K562 (cell line): ENCODE measurements around the gene SOX2. TPM values are rescaled to one million over a fixed set of nuclear protein-coding genes. Genes with fewer than 3 reads are reported as not detected.

Experiments
- ATAC-seq: fragments of 200-7000 bp; cut with Tn5 transposase; 3 replicates; pipeline ENCODE4 v1.9.1; 2020; ENCODE audit warnings: moderate library complexity
- BruUV-seq: library from RNA; stranded (reverse); fragments of 400-500 nt; replicated peaks from 2 replicates; lab custom pipeline; 2021; lab: Mats Ljungman, UMichigan
- CTCF ChIA-PET: fragments of 300-600 bp; formaldehyde crosslinking; extraction: SDS; loops from one replicate; lab custom pipeline; 2021; ENCODE audit warnings: low intra/inter-chr PET ratio; lab: Yijun Ruan, JAX
- POLR2A ChIA-PET: fragments of 300-600, 350-650 bp; sonication (Branson Sonifier 250); formaldehyde crosslinking; extraction: SDS; loops from one replicate; lab custom pipeline; 2021; ENCODE audit warnings: antibody characterized with exemption, inconsistent platforms; lab: Yijun Ruan, JAX
- DNase-seq, 4 experiments: peaks; one replicate each; pipeline versions ENCODE4 v3.0.0 to v3.0.0-alpha.2; 2011 to 2018; ENCODE audit warnings: low spot score in 3 of 4, mixed read lengths in 3 of 4; ENCODE audit errors: extremely low read depth in 1 of 4
- FAIRE-seq: peaks from 2 replicates; lab custom pipeline; 2011; peaks lifted over from hg19 to GRCh38; lab: Jason Lieb, UNC
- H2AFZ ChIP-seq: 2 replicates; pipeline ENCODE4 v1.6.0; 2011; ENCODE audit warnings: low read depth, low read length, control low read depth, inconsistent platforms
- H3K27ac ChIP-seq: fragments of 200-600 bp; 3 replicates; pipeline ENCODE4 v1.8.0; 2011; ENCODE audit warnings: low read depth, mild to moderate bottlenecking, control low read depth, inconsistent platforms, low read length, moderate library complexity, mixed read lengths; ENCODE audit errors: extremely low read depth
- H3K27me3 ChIP-seq, 2 experiments: fragments of 300-600 bp in 1 of 2; 2 replicates in 1 of 2; 3 replicates in 1 of 2; pipeline versions ENCODE4 v1.6.0 to v1.8.0; 2011; ENCODE audit warnings: inconsistent platforms in 2 of 2, low read length in 2 of 2, mild to moderate bottlenecking in 1 of 2, mixed read lengths in 1 of 2, moderate library complexity in 1 of 2; ENCODE audit not compliant: control insufficient read depth in 2 of 2, insufficient read depth in 2 of 2
- H3K36me3 ChIP-seq: fragments of 300-600 bp; 3 replicates; pipeline ENCODE4 v1.8.0; 2011; ENCODE audit warnings: mild to moderate bottlenecking, low read length, inconsistent platforms; ENCODE audit not compliant: control insufficient read depth, insufficient read depth
- H3K4me1 ChIP-seq, 2 experiments: fragments of 200-600 bp in 1 of 2; replicated peaks in 1 of 2; 2 replicates in 1 of 2; 3 replicates in 1 of 2; pipeline versions ENCODE4 v1.5.1 to v1.8.0; 2011; ENCODE audit warnings: inconsistent platforms in 2 of 2, low read length in 2 of 2, mild to moderate bottlenecking in 1 of 2, mixed read lengths in 1 of 2, moderate library complexity in 1 of 2; ENCODE audit not compliant: control insufficient read depth in 2 of 2, insufficient read depth in 2 of 2
- H3K4me2 ChIP-seq: 2 replicates; pipeline ENCODE4 v1.6.1; 2011; ENCODE audit warnings: low read length, control low read depth, inconsistent platforms, mixed read lengths; ENCODE audit not compliant: insufficient read depth
- H3K4me3 ChIP-seq: fragments of 200-600 bp; sonication (generic), shearing (Covaris generic); 2 replicates; pipeline ENCODE4 v1.5.1; 2016; ENCODE audit warnings: control low read depth, inconsistent platforms
- H3K79me2 ChIP-seq: fragments of 200-600 bp; 3 replicates; pipeline ENCODE4 v1.8.0; 2011; ENCODE audit warnings: low read length, inconsistent platforms; ENCODE audit not compliant: control insufficient read depth, insufficient read depth
- H3K9ac ChIP-seq, 2 experiments: 2 replicates each; pipeline versions ENCODE4 v1.6.0 to v1.6.1; 2011; ENCODE audit warnings: low read depth in 2 of 2, low read length in 2 of 2, control low read depth in 1 of 2, inconsistent platforms in 1 of 2, mild to moderate bottlenecking in 1 of 2, mixed read lengths in 1 of 2; ENCODE audit not compliant: insufficient read depth in 1 of 2
- H3K9me1 ChIP-seq: one replicate; pipeline ENCODE4 v1.6.0; 2011; ENCODE audit warnings: inconsistent platforms, mild to moderate bottlenecking, low read length, moderate library complexity; ENCODE audit not compliant: control insufficient read depth, insufficient read depth
- H3K9me3 ChIP-seq: replicated peaks from 2 replicates; pipeline ENCODE4 v1.5.1; 2011; ENCODE audit warnings: low read depth, low read length, inconsistent platforms; ENCODE audit not compliant: control insufficient read depth, insufficient read depth
- H4K20me1 ChIP-seq: replicated peaks from 2 replicates; pipeline ENCODE4 v1.6.1; 2011; ENCODE audit warnings: low read length, inconsistent platforms, mixed read lengths; ENCODE audit not compliant: control insufficient read depth, insufficient read depth
- FOS ChIP-seq: IDR thresholded peaks from 3 replicates; pipeline ENCODE4 v1.6.1; 2011; ENCODE audit not compliant: insufficient read length; ENCODE audit errors: extremely low read depth
- FOSL1 ChIP-seq: fragments of 200-800 bp; sonication (Bioruptor generic); conservative IDR thresholded peaks from 2 replicates; pipeline ENCODE4 v1.6.1; 2016; ENCODE audit warnings: missing genetic modification characterization, missing compliant biosample characterization
- GTF2E2 ChIP-seq: fragments of 200-800 bp; sonication (Bioruptor generic); IDR thresholded peaks from 2 replicates; pipeline ENCODE4 v1.6.1; 2016; ENCODE audit warnings: missing genetic modification characterization, missing compliant biosample characterization
- HBP1 ChIP-seq: fragments of 450-650 bp; formaldehyde crosslinking; IDR thresholded peaks from 2 replicates; pipeline ENCODE4 v1.4.0; 2022; ENCODE audit warnings: missing genetic modification characterization
- HMG20B ChIP-seq: fragments of 250-450 bp; sonication (Bioruptor Pico); IDR thresholded peaks from 2 replicates; pipeline ENCODE4 v1.5.0; 2021; ENCODE audit warnings: mild to moderate bottlenecking
- HOMEZ ChIP-seq: fragments of 250-450 bp; sonication (Bioruptor Pico); IDR thresholded peaks from 2 replicates; pipeline ENCODE4 v1.4.0; 2020; ENCODE audit warnings: mild to moderate bottlenecking, moderate library complexity
- IFI16 ChIP-seq: fragments of 250-450 bp; sonication (Bioruptor Pico); IDR thresholded peaks from 2 replicates; pipeline ENCODE4 v2.1.2; 2022; ENCODE audit warnings: mild to moderate bottlenecking, inconsistent platforms
- NEUROD1 ChIP-seq: fragments of 150-350 bp; IDR thresholded peaks from 2 replicates; pipeline ENCODE4 v1.6.1; 2014; ENCODE audit warnings: borderline replicate concordance, low read length, low read depth; ENCODE audit not compliant: partially characterized antibody
- POLR2H ChIP-seq: IDR thresholded peaks from 2 replicates; pipeline ENCODE4 v1.6.1; 2016; ENCODE audit warnings: missing genetic modification characterization, low read depth, mild to moderate bottlenecking, control low read depth, missing compliant biosample characterization, moderate library complexity
- RCOR1 ChIP-seq, 2 experiments: IDR thresholded peaks; 2 replicates each; pipeline ENCODE4 v1.6.1; 2012; ENCODE audit warnings: low read depth in 2 of 2, low read length in 2 of 2, borderline replicate concordance in 1 of 2, improper control_type of control experiment in 1 of 2
- ZNF165 ChIP-seq: fragments of 250-450 bp; sonication (Bioruptor Pico); IDR thresholded peaks from 2 replicates; pipeline ENCODE4 v1.4.0; 2020; ENCODE audit warnings: borderline replicate concordance
- WGBS: fragments of 100-300 bp; shearing (Covaris generic); methylation state at CpG from one replicate; pipeline ENCODE4 v1.1.6; 2016; ENCODE audit warnings: low coverage, mixed read lengths; ENCODE audit not compliant: insufficient coverage; ENCODE audit errors: missing lambda C conversion rate; 5-methylcytosine and 5-hydroxymethylcytosine counted together
- in situ Hi-C: fragments of 300-500 bp; cut with MboI; formaldehyde crosslinking; loops from 4 replicates; pipeline ENCODE4 v1.15.0; 2018; ENCODE audit warnings: inconsistent platforms, mixed read lengths
- intact Hi-C: fragments of 100-400 bp; cut with micrococcal nuclease; formaldehyde crosslinking; loops from 2 replicates; pipeline ENCODE4 v1.14.2; 2022
- polyA plus RNA-seq, 8 experiments: library from polyadenylated mRNA; depleted of rRNA in 4 of 8; stranded (reverse) in 5 of 8; unstranded in 3 of 8; fragments of >200 nt; fragmentation: Nextera tagmentation in 2 of 8; fragmentation: Illumina TruSeq in 1 of 8; extraction: Ambion mirVana in 2 of 8; extraction: Trizol in 1 of 8; gene quantifications; 2 replicates each; pipeline versions ENCODE4 v1.2.1 to v1.2.3, GENCODE V29; 2011 to 2014; ENCODE audit warnings: inconsistent platforms in 1 of 8, missing spikeins in 1 of 8
- total RNA-seq, 7 experiments: library from RNA; depleted of rRNA in 6 of 7; stranded (reverse); fragments of >200 nt in 6 of 7; fragmentation: Illumina TruSeq in 2 of 7; extraction: Trizol in 2 of 7; gene quantifications; 2 replicates each; pipeline versions ENCODE4 v1.2.1 to v1.2.3, GENCODE V29; 2011 to 2021; ENCODE audit warnings: low replicate concordance in 1 of 7
- TF ChIP-seq, protein P1 (sequence below): sonication (generic); formaldehyde crosslinking; IDR thresholded peaks from 2 replicates; pipeline ENCODE4 v1.8.0; 2022; ENCODE audit warnings: missing genetic modification reagents, mild to moderate bottlenecking, borderline replicate concordance
- TF ChIP-seq, protein P2 (sequence below): IDR thresholded peaks from 3 replicates; pipeline ENCODE4 v1.6.1; 2011; ENCODE audit warnings: borderline replicate concordance, mild to moderate bottlenecking; ENCODE audit not compliant: insufficient read length, insufficient read depth

The SOX2 gene
- total and polyA plus RNA-seq, 9 of the 15 experiments (the other 6 are each of a cell fraction or from before 2014, with no cell fraction given): 0.07 TPM; not detected in 8

- ATAC-seq (no peak), DNase-seq (no peak), FAIRE-seq (no peak)
- H4K20me1 ChIP-seq: no peaks in the 10 kb centered on the region; the same call in 1 of the 2 replicates
- ChIA-PET POLR2A (interaction anchor here (0.7 kb wide), 1 partner anchor 903 kb away, joined by 3 read pairs; no protein-coding TSS in a partner anchor), CTCF (no interaction called here)
- H3K9ac ChIP-seq: no peak overlapping the region
- in situ Hi-C loops: loop anchor here (10.0 kb wide), 1 partner anchor 967 kb away; no protein-coding TSS in a partner anchor
- no peak overlapping the region for H3K27ac ChIP-seq
- no peaks in the 10 kb centered on the region for H3K79me2 ChIP-seq
- no peak overlapping the region for H3K4me2 ChIP-seq
- intact Hi-C loops: no loop called here
- H3K4me1 ChIP-seq: peaks cover 0 to 10% of the 10 kb centered on the region in 2 experiments; a peak in 4 of 5 replicates
- no peaks in the 10 kb centered on the region for H3K9me1 ChIP-seq
- WGBS: under 1% methylated on average over 6 of the region's 6 CpGs
- no peak overlapping the region for H2AFZ ChIP-seq
- H3K9me3 ChIP-seq: no peaks in the 10 kb centered on the region
- BruUV-seq: no TSS peak
- no peak overlapping the region for H3K4me3 ChIP-seq
- H3K36me3 ChIP-seq: no peaks in the 10 kb centered on the region
- peaks cover 14 to 23% of the 10 kb centered on the region in 2 experiments; a peak in 4 of 5 replicates for H3K27me3 ChIP-seq
- no peak for TF ChIP-seq NEUROD1
- no peak for TF ChIP-seq HBP1 (CRISPR knock-in tag)
- TF ChIP-seq, protein P1, sequence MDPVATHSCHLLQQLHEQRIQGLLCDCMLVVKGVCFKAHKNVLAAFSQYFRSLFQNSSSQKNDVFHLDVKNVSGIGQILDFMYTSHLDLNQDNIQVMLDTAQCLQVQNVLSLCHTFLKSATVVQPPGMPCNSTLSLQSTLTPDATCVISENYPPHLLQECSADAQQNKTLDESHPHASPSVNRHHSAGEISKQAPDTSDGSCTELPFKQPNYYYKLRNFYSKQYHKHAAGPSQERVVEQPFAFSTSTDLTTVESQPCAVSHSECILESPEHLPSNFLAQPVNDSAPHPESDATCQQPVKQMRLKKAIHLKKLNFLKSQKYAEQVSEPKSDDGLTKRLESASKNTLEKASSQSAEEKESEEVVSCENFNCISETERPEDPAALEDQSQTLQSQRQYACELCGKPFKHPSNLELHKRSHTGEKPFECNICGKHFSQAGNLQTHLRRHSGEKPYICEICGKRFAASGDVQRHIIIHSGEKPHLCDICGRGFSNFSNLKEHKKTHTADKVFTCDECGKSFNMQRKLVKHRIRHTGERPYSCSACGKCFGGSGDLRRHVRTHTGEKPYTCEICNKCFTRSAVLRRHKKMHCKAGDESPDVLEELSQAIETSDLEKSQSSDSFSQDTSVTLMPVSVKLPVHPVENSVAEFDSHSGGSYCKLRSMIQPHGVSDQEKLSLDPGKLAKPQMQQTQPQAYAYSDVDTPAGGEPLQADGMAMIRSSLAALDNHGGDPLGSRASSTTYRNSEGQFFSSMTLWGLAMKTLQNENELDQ (CRISPR knock-in tag): no peak
- TF ChIP-seq ZNF165 (CRISPR knock-in tag): no peak
- no peak for TF ChIP-seq HOMEZ (CRISPR knock-in tag)
- TF ChIP-seq, protein P2, sequence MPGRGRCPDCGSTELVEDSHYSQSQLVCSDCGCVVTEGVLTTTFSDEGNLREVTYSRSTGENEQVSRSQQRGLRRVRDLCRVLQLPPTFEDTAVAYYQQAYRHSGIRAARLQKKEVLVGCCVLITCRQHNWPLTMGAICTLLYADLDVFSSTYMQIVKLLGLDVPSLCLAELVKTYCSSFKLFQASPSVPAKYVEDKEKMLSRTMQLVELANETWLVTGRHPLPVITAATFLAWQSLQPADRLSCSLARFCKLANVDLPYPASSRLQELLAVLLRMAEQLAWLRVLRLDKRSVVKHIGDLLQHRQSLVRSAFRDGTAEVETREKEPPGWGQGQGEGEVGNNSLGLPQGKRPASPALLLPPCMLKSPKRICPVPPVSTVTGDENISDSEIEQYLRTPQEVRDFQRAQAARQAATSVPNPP: no peak
- no peak for TF ChIP-seq GTF2E2 (tag)
- TF ChIP-seq IFI16 (CRISPR knock-in tag): no peak
- no peak for TF ChIP-seq HMG20B
- no peak for TF ChIP-seq POLR2H (tag)
- TF ChIP-seq FOS: no peak
- TF ChIP-seq RCOR1 (IDR thresholded peaks at IDR 0.05; ENCODE audit: borderline replicate concordance in 1 of 2, low read depth in 2 of 2, low read length in 2 of 2): no peak
- TF ChIP-seq FOSL1 (tag): no peak
Measured at GRCh38 chr3:181717549-181718171, 5.9 kb downstream of the SOX2 start.
